Gastrocnemius medialis (tissue), 4 donors: ENCODE results near the gene CBS. TPM values are rescaled to one million over a fixed set of nuclear protein-coding genes. Genes with fewer than 3 reads are reported as not detected.
"Not testable (repeated sequence)": the region's sequence is repeated elsewhere in the genome, so short reads cannot be mapped to it uniquely, and the experiment has no call there.

ENCODE experiments used
- ATAC-seq, 2 donors: fragments of 150-250 bp; one replicate each; pipeline ENCODE4 v1.9.1; 2016
- DNase-seq, 2 donors: peaks; one replicate each; pipeline ENCODE4 v3.0.0-alpha.2; 2019
- H3K27ac ChIP-seq, 4 donors: fragments of 200-600 bp; sonication (generic); 1 replicate in 1 of 4; 2 replicates in 3 of 4; pipeline ENCODE4 v1.5.1; 2016 to 2018; ENCODE audit warnings: mild to moderate bottlenecking in 2 of 4, moderate library complexity in 1 of 4
- H3K27me3 ChIP-seq, 3 donors: fragments of 200-600 bp; sonication (generic) in 2 of 3; 1 replicate in 1 of 3; 2 replicates in 2 of 3; pipeline versions ENCODE4 v1.5.1 to v1.6.0; 2016 to 2019; ENCODE audit warnings: mild to moderate bottlenecking in 1 of 3, moderate library complexity in 1 of 3
- H3K36me3 ChIP-seq, 2 donors: fragments of 200-600 bp; sonication (generic) in 1 of 2; one replicate each; pipeline ENCODE4 v1.5.1; 2017 to 2018
- H3K4me1 ChIP-seq, 2 donors: fragments of 200-600 bp; sonication (generic) in 1 of 2; one replicate each; pipeline ENCODE4 v1.5.1; 2016 to 2017; ENCODE audit warnings: mild to moderate bottlenecking in 2 of 2
- H3K4me3 ChIP-seq, 4 donors: fragments of 200-600 bp; sonication (generic) in 3 of 4; 1 replicate in 1 of 4; 2 replicates in 3 of 4; pipeline ENCODE4 v1.5.1; 2016 to 2019; ENCODE audit warnings: mild to moderate bottlenecking in 2 of 4
- H3K9me3 ChIP-seq, 3 donors: fragments of 200-600 bp; sonication (generic) in 2 of 3; 1 replicate in 1 of 3; 2 replicates in 2 of 3; pipeline ENCODE4 v1.5.1; 2016 to 2019
- POLR2A ChIP-seq, 2 donors: fragments of 450-650 bp; IDR thresholded peaks; one replicate each; pipeline ENCODE4 v1.6.1; 2017; ENCODE audit warnings: antibody characterized with exemption in 2 of 2, mild to moderate bottlenecking in 2 of 2, moderate library complexity in 2 of 2
- in situ Hi-C, 4 donors: fragments of 200-750 bp; cut with MboI; loops; one replicate each; pipeline versions ENCODE4 v1.15.0 to v1.8.0; 2017; ENCODE audit warnings: low sequenced_read_pairs in 4 of 4
- intact Hi-C: fragments of 100-400 bp; cut with DNase I; formaldehyde crosslinking; loops from one replicate; pipeline ENCODE4 v1.15.1; 2023; ENCODE audit warnings: low total_unique reads
- total RNA-seq, 4 donors: library from RNA; depleted of rRNA; stranded (reverse); fragments of >200 nt; gene quantifications; one replicate each; pipeline versions ENCODE4 v1.1.0 to v1.2.3, GENCODE V29; 2016
- TF ChIP-seq, protein P1 (sequence below), 5 experiments: fragments of 450-650 bp in 3 of 5; fragments of 200-600 bp in 2 of 5; sonication (generic) in 2 of 5; IDR thresholded peaks in 4 of 5; conservative IDR thresholded peaks in 1 of 5; 1 replicate in 4 of 5; 2 replicates in 1 of 5; pipeline ENCODE4 v1.5.1; 2016 to 2019; ENCODE audit warnings: antibody characterized with exemption in 5 of 5, mild to moderate bottlenecking in 3 of 5, moderate library complexity in 3 of 5

The CBS gene
- total RNA-seq, 4 donors from 2014 or later: 1.0 to 3.4 (median 1.4) TPM

- TF ChIP-seq, protein P1, sequence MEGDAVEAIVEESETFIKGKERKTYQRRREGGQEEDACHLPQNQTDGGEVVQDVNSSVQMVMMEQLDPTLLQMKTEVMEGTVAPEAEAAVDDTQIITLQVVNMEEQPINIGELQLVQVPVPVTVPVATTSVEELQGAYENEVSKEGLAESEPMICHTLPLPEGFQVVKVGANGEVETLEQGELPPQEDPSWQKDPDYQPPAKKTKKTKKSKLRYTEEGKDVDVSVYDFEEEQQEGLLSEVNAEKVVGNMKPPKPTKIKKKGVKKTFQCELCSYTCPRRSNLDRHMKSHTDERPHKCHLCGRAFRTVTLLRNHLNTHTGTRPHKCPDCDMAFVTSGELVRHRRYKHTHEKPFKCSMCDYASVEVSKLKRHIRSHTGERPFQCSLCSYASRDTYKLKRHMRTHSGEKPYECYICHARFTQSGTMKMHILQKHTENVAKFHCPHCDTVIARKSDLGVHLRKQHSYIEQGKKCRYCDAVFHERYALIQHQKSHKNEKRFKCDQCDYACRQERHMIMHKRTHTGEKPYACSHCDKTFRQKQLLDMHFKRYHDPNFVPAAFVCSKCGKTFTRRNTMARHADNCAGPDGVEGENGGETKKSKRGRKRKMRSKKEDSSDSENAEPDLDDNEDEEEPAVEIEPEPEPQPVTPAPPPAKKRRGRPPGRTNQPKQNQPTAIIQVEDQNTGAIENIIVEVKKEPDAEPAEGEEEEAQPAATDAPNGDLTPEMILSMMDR (IDR thresholded peaks at IDR 0.05 in 4 of 5, conservative IDR thresholded peaks at IDR 0.05 in 1 of 5): no peak
- no peak for TF ChIP-seq POLR2A (IDR thresholded peaks at IDR 0.05)
- no peaks in the 10 kb centered on the region for H3K4me1 ChIP-seq
- no peak for ATAC-seq
- H3K4me3 ChIP-seq: no peak overlapping the region
- no peaks in the 10 kb centered on the region for H3K9me3 ChIP-seq
- H3K36me3 ChIP-seq: peaks cover 0 to 15% of the 10 kb centered on the region in 2 donors
- no peak overlapping the region for H3K27ac ChIP-seq
- in situ Hi-C loops: no loop called here
- intact Hi-C loops: loop anchor here (10.0 kb wide), 1 partner anchor 62 kb away; no protein-coding TSS in a partner anchor
- no peaks in the 10 kb centered on the region for H3K27me3 ChIP-seq
- DNase-seq: no peak
Measured at GRCh38 chr21:43006874-43007208, 68.8 kb downstream of the CBS start.

GRCh38 chr21:43006051-43006873, 69.4 kb downstream of the CBS start:
- H3K27ac ChIP-seq, ATAC-seq, H3K27me3 ChIP-seq, H3K9me3 ChIP-seq, H3K4me1 ChIP-seq, H3K4me3 ChIP-seq, in situ Hi-C loops, DNase-seq, H3K36me3 ChIP-seq: not testable (repeated sequence)
- intact Hi-C loops: loop anchor here (10.0 kb wide), 1 partner anchor 61 kb away; no protein-coding TSS in a partner anchor

GRCh38 chr21:43005635-43006034, 70.0 kb downstream of the CBS start:
- DNase-seq: no peak
- no peak for ATAC-seq
- Histone ChIP-seq H3K36me3 (peaks cover 0 to 8% of the 10 kb centered on the region in 2 donors), H3K27ac (no peak overlapping the region), H3K4me1 (peaks cover 0 to 8% of the 10 kb centered on the region in 2 donors), H3K4me3 (no peak overlapping the region), H3K9me3 (no peaks in the 10 kb centered on the region), H3K27me3 (no peaks in the 10 kb centered on the region)
- intact Hi-C loops (loop anchor here (10.0 kb wide), 1 partner anchor 61 kb away; no protein-coding TSS in a partner anchor), in situ Hi-C loops (no loop called here)
- TF ChIP-seq, protein P1 (IDR thresholded peaks at IDR 0.05 in 4 of 5, conservative IDR thresholded peaks at IDR 0.05 in 1 of 5): no peak
- no peak for TF ChIP-seq POLR2A (IDR thresholded peaks at IDR 0.05)

GRCh38 chr21:43004926-43005325, 70.7 kb downstream of the CBS start:
- Histone ChIP-seq H3K27me3 (no peaks in the 10 kb centered on the region), H3K4me3 (no peak overlapping the region), H3K4me1 (peaks cover 0 to 8% of the 10 kb centered on the region in 2 donors), H3K9me3 (no peaks in the 10 kb centered on the region), H3K36me3 (peaks cover 0 to 5% of the 10 kb centered on the region in 2 donors), H3K27ac (no peak overlapping the region)
- no peak for TF ChIP-seq POLR2A (IDR thresholded peaks at IDR 0.05)
- TF ChIP-seq, protein P1 (IDR thresholded peaks at IDR 0.05 in 4 of 5, conservative IDR thresholded peaks at IDR 0.05 in 1 of 5): no peak
- ATAC-seq: no peak
- DNase-seq: no peak
- in situ Hi-C loops (no loop called here), intact Hi-C loops (loop anchor here (10.0 kb wide), 1 partner anchor 60 kb away; no protein-coding TSS in a partner anchor)

Other genes starting within 250 kb of the CBS start
- gene WDR4, start 196.3 kb downstream of the CBS start, total RNA-seq: 10 to 100 TPM in 1 of 4 donors, 1 to 10 TPM in 3; 1.9 to 13.3 (median 4.4) TPM
- gene NDUFV3, start 182.5 kb downstream of the CBS start, total RNA-seq: 100 to 1,000 TPM in 1 of 4 donors, 10 to 100 TPM in 3; 96.4 to 109 (median 97.7) TPM
- not detected for gene ERVH48-1, start 150.2 kb downstream of the CBS start, total RNA-seq
- gene PKNOX1, start 101.3 kb downstream of the CBS start, total RNA-seq: 10 to 100 TPM in 1 of 4 donors, 1 to 10 TPM in 3; 5.3 to 18.0 (median 7.6) TPM
- gene U2AF1, start 31.7 kb upstream of the CBS start, total RNA-seq: 10 to 100 TPM in 3 of 4 donors, 1 to 10 TPM in 1; 7.7 to 30.0 (median 18.0) TPM
- not detected for gene CRYAA, start 93.2 kb upstream of the CBS start, total RNA-seq